Measurements from ENCODE around the gene NLRP13. TPM values are rescaled to one million over a fixed set of nuclear protein-coding genes. Genes with fewer than 3 reads are reported as not detected.
A peak's percentile ranks its signal among the peaks of the same experiment; 100 is the strongest.

The NLRP13 gene
- polyA plus RNA-seq, 1 of the 3 experiments (the other 2 are of a cell fraction) = not detected

GRCh38 chr19:55927991-55928390 is 4.1 kb downstream of the NLRP13 start (continued):
- TF ChIP-seq EZH2phosphoT487 (IDR thresholded peaks at IDR 0.05; ENCODE audit: borderline replicate concordance, low read depth) (no peak), JUND (IDR thresholded peaks at IDR 0.05) (no peak)

DNA sequence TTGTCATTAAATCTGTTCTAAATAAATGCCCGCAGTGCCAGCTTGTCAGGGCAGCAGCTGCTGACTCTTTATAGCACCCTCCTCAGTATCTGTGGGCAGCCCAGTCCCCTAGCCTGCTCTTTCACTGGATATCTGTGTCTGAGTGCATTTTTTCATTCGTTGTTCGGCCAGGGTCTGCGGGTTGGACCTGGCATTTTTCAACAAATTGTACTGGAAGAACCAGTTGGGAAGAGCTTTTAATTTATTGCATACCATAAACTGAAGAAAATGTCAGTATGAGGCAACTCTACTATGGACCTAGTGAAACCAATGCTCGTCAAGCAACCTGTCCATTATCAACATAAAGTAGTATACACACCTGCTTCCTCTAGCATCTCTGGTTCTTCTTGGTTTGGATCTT is 8.6 kb downstream of the NLRP13 start:
- ChIA-PET CTCF (interaction anchor here (1.2 kb wide), 1 partner anchor 10 kb away, joined by 4 read pairs; no protein-coding TSS in a partner anchor), POLR2A (no interaction called here)
- H3K27me3 ChIP-seq (ENCODE audit: insufficient read depth) = no peaks in the 10 kb centered on the region
- H3K9me3 ChIP-seq = no peaks in the 10 kb centered on the region
- no peak for DNase-seq
- no peaks in the 10 kb centered on the region for H4K20me1 ChIP-seq (ENCODE audit: insufficient read depth)
- H3K27ac ChIP-seq (ENCODE audit: low read depth in 2 of 2, low read length in 1 of 2) = no peak overlapping the region
- H3K9me2 ChIP-seq = no peaks in the 10 kb centered on the region
- no peaks in the 10 kb centered on the region for H3K36me3 ChIP-seq (replicated peaks in 1 of 2; ENCODE audit: control insufficient read depth in 1 of 2, insufficient read depth in 2 of 2, low read length in 1 of 2)
- no peaks in the 10 kb centered on the region for H3K79me2 ChIP-seq (ENCODE audit: insufficient read depth)
- no peak overlapping the region for H3K4me2 ChIP-seq
- no peaks in the 10 kb centered on the region for H3F3A ChIP-seq (replicated peaks; ENCODE audit: insufficient read depth)
- no peak for TF ChIP-seq CHD2 (IDR thresholded peaks at IDR 0.05; ENCODE audit: low read length, partially characterized antibody)
- no peak for TF ChIP-seq NRF1 (IDR thresholded peaks at IDR 0.05; ENCODE audit: low read depth, low read length)
- no peak for TF ChIP-seq ELF1 (IDR thresholded peaks at IDR 0.05)
- TF ChIP-seq USF1 (IDR thresholded peaks at IDR 0.05; ENCODE audit: borderline replicate concordance, low read depth) = no peak
- no peak for TF ChIP-seq SMC3 (IDR thresholded peaks at IDR 0.05; ENCODE audit: low read depth, low read length)
- TF ChIP-seq JUND (IDR thresholded peaks at IDR 0.05) = no peak
- TF ChIP-seq MEF2A (IDR thresholded peaks at IDR 0.05; ENCODE audit: borderline replicate concordance, low read depth) = no peak
- TF ChIP-seq TAF1 (IDR thresholded peaks at IDR 0.05; ENCODE audit: borderline replicate concordance, low read depth, low read length) = no peak
- TF ChIP-seq FOXJ3 (CRISPR knock-in tag; IDR thresholded peaks at IDR 0.05) = no peak
- H3K4me1 ChIP-seq (ENCODE audit: control insufficient read depth in 1 of 2, insufficient read depth in 2 of 2, low read depth in 1 of 2, low read length in 1 of 2) = no peaks in the 10 kb centered on the region
- H3K4me3 ChIP-seq (ENCODE audit: low read depth in 2 of 2, low read length in 1 of 2) = no peak overlapping the region
- H3K9ac ChIP-seq = no peak overlapping the region
- H2AFZ ChIP-seq (ENCODE audit: low read depth) = no peak overlapping the region
- 0% methylated on average over 5 of the region's 5 CpGs for WGBS (ENCODE audit: low lambda C conversion rate)

DNA sequence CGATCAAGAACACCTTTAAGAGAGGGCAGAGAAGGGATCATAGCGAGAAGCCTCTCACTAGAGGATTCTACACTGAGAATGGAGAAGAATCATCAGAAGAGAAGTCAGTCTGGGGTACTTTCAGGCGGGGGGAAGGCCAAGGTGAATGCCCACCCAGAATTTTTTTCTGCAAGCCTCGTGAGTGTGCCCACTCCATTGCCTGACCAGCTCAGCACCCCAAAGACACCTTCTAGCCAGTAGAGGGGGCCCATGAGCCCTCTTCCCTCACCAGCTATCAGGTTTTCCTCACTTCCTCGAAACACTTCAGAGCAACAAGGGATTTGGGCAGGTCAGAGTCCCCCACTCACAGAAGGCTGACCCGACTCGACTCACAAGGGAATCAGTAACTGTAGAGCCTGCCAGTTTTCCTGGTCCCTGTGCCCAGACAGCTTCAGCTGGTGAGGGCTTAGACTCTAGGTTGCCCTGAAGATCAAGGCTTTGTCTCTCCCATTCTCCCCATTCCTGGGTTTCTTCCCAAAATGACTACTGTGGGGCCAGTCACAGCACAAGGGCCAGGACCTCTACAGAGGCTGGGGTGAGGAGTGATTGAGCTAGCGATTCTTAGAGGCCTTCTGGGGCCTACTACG is 18.4 kb downstream of the NLRP13 start:
- Histone ChIP-seq H3K4me1 (ENCODE audit: control insufficient read depth in 1 of 2, insufficient read depth in 2 of 2, low read depth in 1 of 2, low read length in 1 of 2) (no peaks in the 10 kb centered on the region), H3K9me3 (no peaks in the 10 kb centered on the region), H3K4me3 (ENCODE audit: low read depth in 2 of 2, low read length in 1 of 2) (no peak overlapping the region), H2AFZ (ENCODE audit: low read depth) (no peak overlapping the region), H4K20me1 (ENCODE audit: insufficient read depth) (no peaks in the 10 kb centered on the region), H3K79me2 (ENCODE audit: insufficient read depth) (no peaks in the 10 kb centered on the region), H3K27me3 (ENCODE audit: insufficient read depth) (peaks cover 7% of the 10 kb centered on the region; the same call in 1 of the 2 replicates), H3K36me3 (replicated peaks in 1 of 2; ENCODE audit: control insufficient read depth in 1 of 2, insufficient read depth in 2 of 2, low read length in 1 of 2) (no peaks in the 10 kb centered on the region), H3K9ac (no peak overlapping the region), H3F3A (replicated peaks; ENCODE audit: insufficient read depth) (no peaks in the 10 kb centered on the region), H3K27ac (ENCODE audit: low read depth in 2 of 2, low read length in 1 of 2) (no peak overlapping the region), H3K9me2 (no peaks in the 10 kb centered on the region), H3K4me2 (no peak overlapping the region)
- TF ChIP-seq, protein P1, sequence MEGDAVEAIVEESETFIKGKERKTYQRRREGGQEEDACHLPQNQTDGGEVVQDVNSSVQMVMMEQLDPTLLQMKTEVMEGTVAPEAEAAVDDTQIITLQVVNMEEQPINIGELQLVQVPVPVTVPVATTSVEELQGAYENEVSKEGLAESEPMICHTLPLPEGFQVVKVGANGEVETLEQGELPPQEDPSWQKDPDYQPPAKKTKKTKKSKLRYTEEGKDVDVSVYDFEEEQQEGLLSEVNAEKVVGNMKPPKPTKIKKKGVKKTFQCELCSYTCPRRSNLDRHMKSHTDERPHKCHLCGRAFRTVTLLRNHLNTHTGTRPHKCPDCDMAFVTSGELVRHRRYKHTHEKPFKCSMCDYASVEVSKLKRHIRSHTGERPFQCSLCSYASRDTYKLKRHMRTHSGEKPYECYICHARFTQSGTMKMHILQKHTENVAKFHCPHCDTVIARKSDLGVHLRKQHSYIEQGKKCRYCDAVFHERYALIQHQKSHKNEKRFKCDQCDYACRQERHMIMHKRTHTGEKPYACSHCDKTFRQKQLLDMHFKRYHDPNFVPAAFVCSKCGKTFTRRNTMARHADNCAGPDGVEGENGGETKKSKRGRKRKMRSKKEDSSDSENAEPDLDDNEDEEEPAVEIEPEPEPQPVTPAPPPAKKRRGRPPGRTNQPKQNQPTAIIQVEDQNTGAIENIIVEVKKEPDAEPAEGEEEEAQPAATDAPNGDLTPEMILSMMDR (IDR thresholded peaks at IDR 0.05) = peak; percentile 52
- TF ChIP-seq RFX5 (IDR thresholded peaks at IDR 0.05; ENCODE audit: low read length) = no peak
- 0% methylated on average over 7 of the region's 9 CpGs for WGBS (ENCODE audit: low lambda C conversion rate)
- POLR2A ChIA-PET = no interaction called here
- DNase-seq = peak; percentile 23
- CTCF ChIA-PET = interaction anchor here (0.7 to 1.6 kb wide), 3 partner anchors 10 to 23 kb away, joined by 3 to 4 read pairs (median 4); no protein-coding TSS in a partner anchor

Data from SK-N-SH (cell line).